Medulla oblongata (tissue), 1 donor: ENCODE measurements around the gene SSR3.
"Not testable (repeated sequence)": the region's sequence is repeated elsewhere in the genome, so short reads cannot be mapped to it uniquely, and the experiment has no call there.

Source experiments
- DNase-seq: peaks from one replicate; pipeline ENCODE4 v3.0.0-alpha.2; 2015; ENCODE audit errors: extremely low spot score

The SSR3 gene

DNA sequence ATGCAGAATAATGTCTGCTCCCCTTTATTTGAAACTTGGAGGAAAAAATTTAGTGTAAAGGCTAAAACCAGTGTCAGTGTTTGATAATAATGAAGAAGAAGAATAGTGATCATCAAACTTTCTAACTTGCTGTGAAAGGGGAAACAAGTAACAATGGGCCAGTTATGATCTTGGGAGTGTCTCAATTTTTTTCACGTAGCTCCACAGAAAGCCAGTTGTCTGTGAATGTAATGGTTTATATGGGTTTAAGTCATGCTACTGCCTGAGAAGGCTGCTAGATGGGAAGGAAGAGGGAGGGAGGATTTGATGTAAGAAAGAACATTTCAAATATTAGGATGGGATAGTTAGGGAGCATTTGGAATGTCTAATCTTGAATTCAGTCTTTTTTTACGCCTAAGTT lies 21.1 kb upstream of the SSR3 start:
- no peak for DNase-seq

DNA sequence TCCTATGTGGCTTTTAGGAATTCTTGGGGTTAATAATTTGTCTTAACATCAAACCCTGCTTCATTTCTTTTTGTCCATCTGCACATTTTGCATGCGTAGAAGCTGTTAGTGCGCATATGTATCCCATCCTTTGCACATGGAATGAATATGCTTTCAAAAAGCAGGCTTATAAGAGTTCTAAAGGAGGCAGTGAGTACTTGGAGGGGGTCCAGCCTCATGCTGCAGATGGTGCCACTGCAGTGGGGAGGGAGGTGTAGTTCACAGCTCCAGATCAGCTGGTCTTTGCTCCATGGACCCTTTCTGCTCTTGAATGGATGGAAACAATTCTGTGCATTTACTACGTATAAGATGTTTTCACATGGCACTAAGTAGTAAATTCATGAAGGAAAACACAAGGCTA lies 20.7 kb upstream of the SSR3 start:
- peak; percentile 21 for DNase-seq

DNA sequence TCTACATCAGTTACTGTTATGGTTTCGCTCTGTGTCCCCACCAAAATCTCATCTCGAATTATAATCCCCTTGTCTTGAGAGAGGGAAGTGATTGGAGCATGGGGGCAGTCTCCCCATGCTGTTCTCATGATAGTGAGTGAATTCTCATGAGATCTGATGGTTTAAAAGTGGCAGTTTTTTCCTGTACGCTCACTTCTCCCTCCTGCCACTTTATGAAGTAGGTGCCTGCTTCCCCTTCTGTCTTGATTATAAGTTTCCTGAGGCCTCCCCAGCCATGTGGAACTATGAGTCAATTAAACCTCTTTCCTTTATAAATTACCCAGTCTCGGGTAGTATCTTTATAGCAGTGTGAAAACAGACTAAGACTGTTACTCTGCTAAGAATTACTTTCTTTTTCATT lies 15.0 kb upstream of the SSR3 start:
- not testable (repeated sequence) for DNase-seq

DNA sequence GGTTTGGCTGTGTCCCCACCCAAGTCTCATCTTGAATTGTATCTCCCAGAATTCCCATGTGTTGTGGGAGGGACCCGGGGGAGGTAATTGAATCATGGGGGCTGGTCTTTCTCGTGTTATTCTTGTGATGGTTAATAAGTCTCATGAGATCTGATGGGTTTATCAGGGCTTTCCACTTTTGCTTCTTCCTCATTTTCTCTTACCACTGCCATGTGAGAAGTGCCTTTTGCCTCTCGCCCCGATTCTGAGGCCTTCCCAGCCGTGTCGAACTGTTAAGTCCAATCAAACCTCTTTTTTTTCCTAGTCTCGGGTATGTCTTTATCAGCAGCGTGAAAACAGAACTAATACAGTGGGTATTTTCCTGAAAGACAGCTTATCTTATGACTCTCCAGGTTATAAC lies 14.1 kb upstream of the SSR3 start:
- not testable (repeated sequence) for DNase-seq

DNA sequence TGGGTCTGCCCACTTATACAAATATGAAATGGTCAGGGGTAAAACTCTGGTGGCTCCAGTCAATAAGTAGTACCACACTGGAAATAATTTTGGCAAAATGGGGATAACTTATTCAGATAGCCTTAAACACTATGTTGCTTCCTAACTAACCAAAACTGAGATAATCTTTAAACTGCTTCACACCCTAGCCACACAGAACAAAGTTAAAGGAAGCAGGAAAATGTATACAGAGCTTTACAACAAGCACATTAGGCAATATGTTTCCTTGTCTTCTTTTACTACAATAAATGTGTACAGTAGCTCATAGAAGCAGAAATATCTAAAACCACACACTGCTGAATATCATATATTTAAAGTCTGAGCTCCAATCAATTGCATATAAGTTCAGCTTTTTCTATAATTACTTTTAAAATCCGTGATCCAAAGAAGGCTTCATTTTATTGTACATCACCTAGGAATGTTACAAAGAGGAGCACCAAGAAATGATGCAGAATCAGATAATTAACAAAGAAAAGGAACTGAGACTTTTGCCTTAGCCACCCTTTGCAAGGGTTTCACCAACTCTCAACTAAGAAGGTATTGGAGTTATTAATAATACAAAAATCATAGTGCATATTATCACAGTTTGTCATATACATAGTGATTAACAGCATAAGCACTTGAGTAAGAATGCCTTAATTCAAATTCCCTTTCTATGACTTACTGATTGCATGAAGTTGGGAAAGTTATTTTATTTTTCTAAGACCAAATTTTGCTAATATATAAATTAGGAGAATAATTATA lies 9.2 kb upstream of the SSR3 start:
- no peak for DNase-seq

DNA sequence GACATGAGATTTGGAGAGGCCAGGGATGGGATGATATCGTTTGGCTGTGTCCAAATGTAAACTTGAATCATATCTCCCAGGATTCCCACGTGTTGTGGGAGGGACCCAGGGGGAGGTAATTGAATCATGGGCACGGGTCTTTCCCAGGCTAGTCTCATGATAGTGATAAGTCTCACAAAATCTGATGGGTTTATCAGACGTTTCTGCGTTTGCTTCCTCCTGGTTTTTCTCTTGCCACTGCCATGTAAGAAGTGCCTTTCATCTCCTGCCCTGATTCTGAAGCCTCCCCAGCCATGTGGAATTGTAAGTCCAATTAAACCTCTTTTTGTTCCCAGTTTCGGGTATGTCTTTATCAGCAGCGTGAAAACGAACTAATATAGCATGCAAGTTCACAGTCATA lies 7.6 kb upstream of the SSR3 start:
- DNase-seq, result not testable (repeated sequence)

DNA sequence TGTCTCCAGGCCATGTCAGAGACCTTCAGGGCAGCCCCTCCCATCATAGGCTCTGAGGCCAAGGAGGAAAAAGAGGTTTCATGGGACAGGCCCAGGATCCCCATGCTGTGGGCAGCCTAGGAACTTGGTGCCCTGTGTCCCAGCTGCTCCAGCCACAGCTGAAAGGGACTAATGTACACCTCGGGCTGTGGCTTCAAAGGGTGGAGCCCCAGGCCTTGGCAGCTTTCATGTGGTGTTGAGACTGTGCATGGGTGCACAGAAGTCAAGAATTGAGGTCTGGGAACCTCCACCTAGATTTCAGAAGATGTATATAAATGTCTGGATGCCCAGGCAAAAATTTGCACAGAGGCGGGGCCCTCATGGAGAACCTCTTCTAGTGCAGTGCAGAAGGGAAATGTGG lies 6.6 kb upstream of the SSR3 start:
- DNase-seq, result no peak

DNA sequence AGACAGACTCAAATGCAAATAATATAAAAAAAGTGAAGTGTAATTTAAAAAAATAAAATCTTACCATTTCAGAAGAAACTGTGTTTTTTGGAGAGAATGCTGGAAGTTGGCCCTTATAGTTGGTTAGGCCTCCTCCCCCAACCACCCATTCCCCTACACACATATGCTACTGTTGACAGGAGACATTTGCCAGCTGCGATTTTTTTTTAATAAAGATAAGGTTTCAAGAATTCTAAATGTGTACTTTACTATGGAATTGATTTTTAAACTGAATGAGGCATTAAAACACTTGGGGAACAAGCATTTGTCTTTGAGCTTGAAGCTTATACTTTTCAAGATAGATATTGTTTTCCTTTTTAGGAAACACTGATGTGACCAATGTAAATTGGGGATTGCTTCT lies 4.4 kb upstream of the SSR3 start:
- no peak for DNase-seq

DNA sequence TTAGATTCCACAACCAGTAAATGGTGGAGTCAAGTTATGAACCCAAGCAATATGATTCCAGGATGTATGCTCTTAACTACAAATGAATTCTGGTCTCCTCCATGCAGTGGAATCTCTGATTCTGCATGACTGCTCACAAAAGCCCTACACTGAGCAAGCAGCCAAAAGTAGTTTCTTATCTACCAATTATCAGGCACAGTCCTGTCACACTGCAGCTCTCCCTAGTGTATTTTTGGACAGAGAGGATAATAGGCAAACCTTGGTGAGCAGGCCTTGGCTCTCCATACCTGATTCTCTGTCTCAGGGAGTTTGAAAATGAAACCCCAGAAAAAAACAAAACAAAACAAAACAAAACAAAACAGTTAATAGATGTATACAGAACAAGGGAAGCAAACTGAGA lies 3.5 kb upstream of the SSR3 start:
- no peak for DNase-seq

DNA sequence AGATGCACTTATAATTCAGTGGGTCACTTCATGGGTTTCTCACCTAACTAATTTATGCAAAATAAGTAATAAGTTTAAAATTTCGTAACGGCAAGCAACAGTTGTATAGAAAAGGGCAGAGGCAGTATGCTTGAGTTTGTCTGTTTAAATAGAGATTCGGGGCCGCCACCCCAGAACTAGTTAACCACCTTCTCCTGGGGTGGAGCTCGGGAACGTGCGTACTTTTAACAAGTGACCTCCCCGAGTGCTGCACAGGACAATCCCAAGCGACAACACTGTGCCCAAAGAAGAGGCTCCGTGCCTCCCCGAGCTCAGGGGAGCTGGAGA lies 439 bp downstream of the SSR3 start:
- no peak for DNase-seq

DNA sequence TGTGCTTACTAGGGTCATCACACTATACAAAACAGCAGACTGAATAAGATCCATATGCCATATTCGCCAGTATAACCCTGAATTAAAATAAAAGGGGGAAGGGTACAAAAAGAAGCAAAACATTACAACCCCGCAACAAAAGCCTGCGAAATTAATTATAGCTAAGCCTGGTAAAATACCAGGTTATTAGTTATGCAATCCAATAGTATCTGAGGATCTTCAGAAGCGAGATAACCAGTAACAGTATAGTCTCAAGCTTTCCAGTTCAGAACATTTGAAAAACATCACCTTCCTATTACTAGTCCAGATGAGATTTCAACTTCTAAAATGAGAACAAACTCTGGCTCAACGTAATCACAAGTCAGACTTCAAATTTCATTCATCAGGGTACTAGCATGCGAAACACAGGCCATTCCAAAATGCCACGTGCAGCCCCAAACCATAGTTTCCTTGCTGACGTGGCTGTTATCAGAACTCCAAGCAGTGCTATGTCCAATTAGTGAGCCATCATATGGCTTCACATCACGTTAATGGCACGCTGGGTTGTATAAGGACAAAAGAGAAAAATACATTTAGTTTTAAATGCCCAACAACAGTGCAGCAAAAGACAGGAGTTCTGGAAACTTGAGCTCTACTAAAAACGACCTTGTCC lies 1.1 kb downstream of the SSR3 start:
- no peak for DNase-seq

DNA sequence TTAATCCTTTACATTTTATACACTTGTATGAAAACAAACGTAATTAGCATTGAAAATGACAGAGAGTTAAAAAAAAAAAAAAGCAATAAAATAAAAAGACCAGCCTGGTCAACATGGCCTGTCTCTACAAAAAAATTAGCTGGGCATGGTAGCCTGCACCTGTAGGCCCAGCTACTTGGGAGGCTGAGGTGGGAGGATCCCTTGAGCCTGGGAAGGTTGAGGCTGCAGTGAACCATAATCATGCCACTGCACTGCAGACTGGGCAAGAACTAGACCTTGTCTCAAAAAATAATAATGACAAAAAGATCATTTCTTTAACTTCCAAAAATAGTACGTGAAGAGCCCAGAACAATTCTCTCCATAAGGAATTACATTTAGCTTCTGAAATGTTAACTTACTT lies 1.9 kb downstream of the SSR3 start:
- no peak for DNase-seq

DNA sequence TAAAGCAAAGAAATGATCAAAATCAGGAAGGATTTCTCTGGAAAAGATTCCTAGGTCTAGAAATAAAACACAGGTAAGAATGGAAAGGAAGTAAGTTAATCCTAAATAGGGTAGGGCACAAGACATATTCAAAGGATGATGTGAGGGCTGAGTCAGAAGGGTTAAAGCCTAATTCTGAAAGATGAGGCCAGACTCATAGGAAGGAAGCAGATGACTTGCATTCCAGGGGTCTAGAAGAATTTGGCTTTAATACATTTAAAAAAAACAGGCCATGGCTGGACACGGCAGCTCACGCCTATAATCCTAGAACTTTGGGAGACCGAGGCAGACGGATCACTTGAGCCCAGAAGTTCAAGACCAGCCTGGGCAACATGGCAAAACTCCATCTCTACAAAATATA lies 3.2 kb downstream of the SSR3 start:
- no peak for DNase-seq

DNA sequence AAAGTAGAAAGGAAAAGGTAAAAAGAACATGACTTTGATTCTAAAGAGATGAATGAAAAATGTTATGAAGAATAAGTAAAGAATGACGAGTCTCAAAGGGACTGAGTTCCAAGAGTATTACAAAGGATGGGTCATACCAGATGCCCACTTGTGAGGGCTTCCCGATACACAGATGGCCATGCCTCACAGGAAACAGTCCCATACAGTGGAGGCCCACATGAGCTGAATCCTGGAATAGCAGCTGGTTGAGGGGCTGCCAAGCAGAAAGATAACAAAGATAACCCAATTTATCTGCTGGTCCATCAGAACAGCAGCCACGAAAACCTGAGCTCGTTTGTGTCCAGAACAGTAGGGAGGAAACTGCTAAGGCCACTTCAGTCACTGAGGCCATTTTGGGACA lies 3.7 kb downstream of the SSR3 start:
- no peak for DNase-seq

DNA sequence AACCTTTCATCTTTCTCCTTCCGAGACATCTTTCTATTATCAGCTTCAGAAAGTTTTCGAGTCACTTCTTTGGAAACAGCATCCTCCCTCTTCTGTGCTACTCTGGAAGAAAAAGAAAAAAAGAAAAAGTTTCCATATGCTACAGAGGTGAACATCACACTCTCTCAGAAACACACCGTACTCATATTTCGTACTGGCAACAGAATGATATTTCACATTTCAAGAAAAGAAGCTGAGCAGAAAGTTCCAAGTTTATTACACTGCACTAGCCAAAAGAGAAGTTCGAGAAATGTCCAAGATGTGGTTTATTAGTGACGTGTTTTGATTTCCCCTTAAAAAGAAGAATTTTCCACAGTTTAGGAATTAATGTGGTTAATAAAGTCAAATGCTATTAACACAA lies 6.0 kb downstream of the SSR3 start:
- DNase-seq, result no peak

DNA sequence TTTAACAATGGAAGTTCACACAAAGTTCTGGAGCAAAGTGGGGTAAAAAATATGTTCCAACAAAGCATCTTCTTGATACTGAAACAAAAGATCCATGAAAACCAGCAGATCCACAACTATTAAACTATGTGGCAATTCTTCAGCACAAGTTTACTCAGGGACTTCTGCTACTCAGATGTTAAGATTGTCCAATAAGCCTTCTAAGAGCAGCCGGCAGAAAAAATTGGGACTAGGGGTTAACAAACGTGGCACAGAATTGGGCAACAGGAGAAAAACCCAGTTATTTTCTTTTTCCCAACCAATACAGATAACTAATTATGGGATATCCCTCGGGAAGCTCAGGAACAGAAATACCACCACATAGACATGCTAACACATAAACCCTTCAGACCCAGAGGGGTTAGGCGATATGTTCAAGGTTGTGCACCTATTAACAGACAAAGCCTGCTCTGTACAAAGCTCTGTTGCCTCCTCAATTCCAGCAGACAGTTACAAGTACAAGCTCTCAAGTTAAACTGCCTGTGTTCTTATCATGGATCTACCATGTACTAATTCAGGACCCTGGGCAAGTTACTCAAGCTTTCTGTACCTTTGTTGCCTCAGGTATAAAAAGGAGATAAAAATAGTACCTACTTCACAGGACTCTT lies 6.8 kb downstream of the SSR3 start:
- DNase-seq, result no peak

DNA sequence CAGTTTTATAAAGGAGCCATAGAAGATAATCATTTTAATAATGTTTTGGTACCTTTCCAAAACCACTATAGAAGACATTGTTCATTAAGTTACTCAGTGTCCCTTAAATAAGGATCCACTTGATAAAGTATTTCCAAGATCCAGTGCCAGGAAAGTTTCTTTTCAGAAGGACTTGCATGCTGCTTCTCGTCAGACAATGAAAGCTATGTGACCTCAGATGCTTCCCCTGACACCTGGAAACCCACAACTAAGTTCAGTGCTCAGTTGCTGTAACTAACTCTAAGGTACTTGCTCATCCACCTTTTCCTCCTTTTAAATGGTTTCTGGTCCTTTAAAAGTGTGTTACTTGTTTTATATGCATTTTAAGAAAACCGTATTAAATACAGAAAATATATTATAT lies 7.3 kb downstream of the SSR3 start:
- DNase-seq, result no peak

DNA sequence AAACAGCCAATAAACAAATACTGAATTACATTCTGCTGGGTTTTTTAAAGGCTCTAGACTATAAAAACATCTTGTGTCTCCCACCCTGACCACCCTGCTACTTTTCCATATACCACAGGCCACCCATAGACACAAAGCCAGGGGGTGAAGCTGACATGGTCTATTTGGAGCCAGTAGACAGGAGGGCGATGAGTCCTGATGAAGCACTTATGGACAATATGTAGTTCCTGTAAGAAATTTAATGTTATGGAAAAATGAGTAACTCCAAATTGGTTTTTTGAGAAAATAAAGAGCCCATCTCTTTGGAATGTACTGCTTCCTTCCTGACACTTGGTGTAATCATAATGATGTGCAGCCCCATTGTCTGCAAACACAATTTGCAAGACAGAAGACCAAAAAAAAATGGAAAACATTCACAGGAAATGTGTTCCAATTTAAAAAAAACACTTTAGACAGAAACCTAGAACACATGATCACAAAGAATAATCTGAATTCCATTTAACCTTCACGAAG lies 11.8 kb downstream of the SSR3 start:
- no peak for DNase-seq

DNA sequence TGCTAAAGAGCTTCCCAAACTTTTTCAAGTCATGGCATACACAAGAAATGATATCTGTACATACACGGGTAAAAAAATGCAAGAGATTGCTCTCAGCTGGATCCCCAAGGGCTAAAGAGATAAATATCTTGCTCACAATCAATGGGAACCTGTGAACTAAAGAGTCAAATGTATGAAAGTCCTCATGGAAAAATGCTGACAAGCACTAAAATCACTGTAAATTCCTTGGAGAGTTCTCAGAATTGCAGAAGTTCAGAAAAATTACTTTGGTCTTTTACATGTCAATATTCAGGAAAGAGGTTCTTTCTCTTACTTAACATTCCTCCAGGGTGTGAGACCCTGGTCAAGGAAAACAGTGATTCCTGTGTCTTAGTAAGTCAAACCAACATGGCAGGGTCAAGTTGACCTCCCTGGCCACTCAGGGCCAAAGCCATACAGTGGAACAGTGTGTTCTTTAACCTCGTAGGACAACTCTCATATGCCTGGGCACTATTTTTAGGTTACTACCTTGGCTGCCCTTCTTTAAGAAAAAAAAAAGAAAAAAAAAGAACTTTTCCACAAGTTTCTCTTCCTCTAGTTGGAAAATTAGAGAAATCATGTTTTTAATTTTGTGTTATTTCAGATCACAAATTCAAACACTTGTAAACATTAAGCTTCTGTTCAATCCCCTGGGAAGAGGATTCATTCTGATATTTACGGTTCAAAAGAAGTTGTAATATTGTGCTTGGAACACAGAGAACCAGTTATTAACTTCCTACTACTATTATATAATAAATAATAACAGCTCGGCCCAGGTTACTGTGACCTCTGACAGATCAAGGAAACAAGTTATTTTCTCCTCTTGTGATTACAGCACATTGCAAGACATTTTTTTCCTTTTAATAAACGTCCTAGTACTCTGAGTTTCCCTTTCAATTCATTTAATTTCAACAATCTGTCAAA lies 12.5 kb downstream of the SSR3 start:
- no peak for DNase-seq

DNA sequence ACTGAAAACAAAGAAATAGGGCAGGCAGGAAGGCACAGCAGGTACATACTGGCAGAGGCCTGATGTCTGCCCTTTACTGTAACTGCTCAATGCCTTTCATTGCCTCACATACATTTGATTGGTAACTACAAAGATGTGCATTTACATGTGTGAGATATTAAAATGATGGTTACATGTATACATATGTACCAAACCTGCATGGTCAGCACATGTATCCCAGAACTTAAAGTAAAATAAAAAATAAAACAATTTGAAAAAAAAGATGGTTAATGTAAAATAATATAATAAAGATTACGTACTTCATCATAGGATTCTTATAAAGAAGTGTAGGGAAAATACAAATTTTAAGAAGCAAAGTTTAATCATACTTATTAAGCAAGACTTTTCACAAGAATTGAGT lies 15.1 kb downstream of the SSR3 start:
- no peak for DNase-seq

DNA sequence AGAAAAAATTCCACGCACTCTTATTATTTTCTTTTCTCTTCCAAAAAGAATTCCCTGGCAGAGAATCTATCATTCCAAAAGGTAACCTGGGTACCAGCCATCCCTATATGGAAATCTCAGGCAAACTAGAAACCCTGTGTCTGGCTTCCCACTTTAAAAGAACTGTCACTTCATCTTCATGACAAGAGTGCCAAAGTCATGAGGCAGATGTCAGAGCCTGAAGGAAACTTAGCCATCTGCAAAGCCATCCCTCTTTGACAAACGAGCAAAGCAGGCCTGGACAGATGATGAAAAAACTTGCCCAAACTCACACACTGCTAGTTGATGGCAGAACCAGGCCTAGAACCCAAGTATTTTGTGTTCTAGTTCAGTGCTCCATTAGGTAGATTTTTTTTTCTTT lies 15.9 kb downstream of the SSR3 start:
- no peak for DNase-seq
